Thyroid gland (tissue), 4 donors: ENCODE data around the gene WNT4. TPM values are rescaled to one million over a fixed set of nuclear protein-coding genes. Genes with fewer than 3 reads are reported as not detected.
A peak's percentile ranks its signal among the peaks of the same experiment; 100 is the strongest.

ENCODE experiments used
- DNase-seq, 2 donors: peaks; one replicate each; pipeline ENCODE4 v3.0.0-alpha.2; 2019
- H3K27ac ChIP-seq, 3 donors: fragments of 200-600 bp; sonication (generic); 1 replicate in 2 of 3; 2 replicates in 1 of 3; pipeline ENCODE4 v1.5.1; 2016 to 2019; ENCODE audit warnings: mild to moderate bottlenecking in 1 of 3, moderate library complexity in 1 of 3
- H3K27me3 ChIP-seq: fragments of 200-600 bp; sonication (generic); one replicate; pipeline ENCODE4 v1.5.1; 2019
- H3K36me3 ChIP-seq, 2 donors: fragments of 200-600 bp; sonication (generic); one replicate each; pipeline ENCODE4 v1.5.1; 2016 to 2019
- H3K4me1 ChIP-seq, 2 donors: fragments of 200-600 bp; sonication (generic); one replicate each; pipeline ENCODE4 v1.5.1; 2017 to 2019
- H3K4me3 ChIP-seq, 3 donors: fragments of 200-600 bp; sonication (generic); replicated peaks in 1 of 3; 1 replicate in 2 of 3; 2 replicates in 1 of 3; pipeline ENCODE4 v1.5.1; 2016; ENCODE audit warnings: mild to moderate bottlenecking in 1 of 3
- H3K9me3 ChIP-seq: fragments of 200-600 bp; sonication (generic); one replicate; pipeline ENCODE4 v1.5.1; 2017
- CTCF ChIP-seq, 6 experiments: fragments of 200-600 bp in 3 of 6; fragments of 450-650 bp in 3 of 6; sonication (generic) in 3 of 6; IDR thresholded peaks; one replicate each; pipeline ENCODE4 v1.5.1; 2016 to 2019; ENCODE audit warnings: antibody characterized with exemption in 6 of 6, mild to moderate bottlenecking in 2 of 6, inconsistent platforms in 1 of 6, moderate library complexity in 1 of 6
- POLR2A ChIP-seq, 2 donors: fragments of 450-650 bp; IDR thresholded peaks; one replicate each; pipeline ENCODE4 v1.6.1; 2017; ENCODE audit warnings: antibody characterized with exemption in 2 of 2, mild to moderate bottlenecking in 2 of 2, moderate library complexity in 1 of 2
- WGBS, 2 donors: methylation state at CpG; one replicate each; pipeline ENCODE4 v1.1.5; 2017; 5-methylcytosine and 5-hydroxymethylcytosine counted together
- intact Hi-C: fragments of 100-400 bp; cut with DNase I; formaldehyde crosslinking; loops from one replicate; pipeline ENCODE4 v1.15.1; 2023
- total RNA-seq, 4 donors: library from RNA; depleted of rRNA; stranded (reverse); fragments of >200 nt; gene quantifications; one replicate each; pipeline ENCODE4 v1.2.3, GENCODE V29; 2016

Gene WNT4
- total RNA-seq, 4 donors from 2014 or later, result 0.29 to 3.0 (median 0.43) TPM

- H3K27ac ChIP-seq, result no peak overlapping the region
- TF ChIP-seq POLR2A (IDR thresholded peaks at IDR 0.05) (no peak), CTCF (IDR thresholded peaks at IDR 0.05) (no peak)
- intact Hi-C loops, result no loop called here
- 90 to 96% methylated on average over 3 of the region's 3 CpGs for WGBS, 2 donors
- no peak overlapping the region for H3K4me3 ChIP-seq
- no peak for DNase-seq
- no peaks in the 10 kb centered on the region for H3K36me3 ChIP-seq
- H3K4me1 ChIP-seq, result peaks cover 15 to 21% of the 10 kb centered on the region in 2 donors
- H3K27me3 ChIP-seq, result no peaks in the 10 kb centered on the region
- H3K9me3 ChIP-seq, result no peaks in the 10 kb centered on the region
Observed at GRCh38 chr1:22188436-22188835, 45.5 kb upstream of the WNT4 start.

GRCh38 chr1:22186311-22186710 lies 43.4 kb upstream of the WNT4 start:
- Histone ChIP-seq H3K27ac (peak overlapping the region in 1 of 3 donors; percentile 33), H3K9me3 (no peaks in the 10 kb centered on the region), H3K4me1 (peaks cover 15 to 21% of the 10 kb centered on the region in 2 donors), H3K4me3 (no peak overlapping the region), H3K36me3 (no peaks in the 10 kb centered on the region), H3K27me3 (no peaks in the 10 kb centered on the region)
- TF ChIP-seq POLR2A (IDR thresholded peaks at IDR 0.05) (no peak), CTCF (IDR thresholded peaks at IDR 0.05) (no peak)
- DNase-seq, result peak; percentile 61 to 67
- WGBS, 2 donors, result 36 to 52% methylated on average over 7 of the region's 7 CpGs
- intact Hi-C loops, result no loop called here

GRCh38 chr1:22184892-22185612 lies 42.2 kb upstream of the WNT4 start:
- intact Hi-C loops, result no loop called here
- Histone ChIP-seq H3K4me3 (no peak overlapping the region), H3K36me3 (no peaks in the 10 kb centered on the region), H3K4me1 (peaks cover 15 to 21% of the 10 kb centered on the region in 2 donors), H3K27ac (peak overlapping the region in 1 of 3 donors; percentile 33), H3K9me3 (no peaks in the 10 kb centered on the region), H3K27me3 (no peaks in the 10 kb centered on the region)
- 19 to 24% methylated on average over 14 to 16 of the region's 21 CpGs for WGBS, 2 donors
- TF ChIP-seq POLR2A (IDR thresholded peaks at IDR 0.05), result no peak
- no peak for TF ChIP-seq CTCF (IDR thresholded peaks at IDR 0.05)
- DNase-seq, result peak; percentile 74 to 81

- TF ChIP-seq CTCF (IDR thresholded peaks at IDR 0.05), result no peak
- no peak for TF ChIP-seq POLR2A (IDR thresholded peaks at IDR 0.05)
- H3K4me3 ChIP-seq, result no peak overlapping the region
- DNase-seq, result no peak
- no peak overlapping the region for H3K27ac ChIP-seq
- intact Hi-C loops, result no loop called here
- H3K27me3 ChIP-seq, result no peaks in the 10 kb centered on the region
- H3K4me1 ChIP-seq, result peaks cover 15 to 21% of the 10 kb centered on the region in 2 donors
- no peaks in the 10 kb centered on the region for H3K9me3 ChIP-seq
- no peaks in the 10 kb centered on the region for H3K36me3 ChIP-seq
- WGBS, 2 donors, result 37 to 48% methylated on average over 1 of the region's 1 CpG
Observed at GRCh38 chr1:22184454-22184853, 41.6 kb upstream of the WNT4 start.

GRCh38 chr1:22182715-22183114 lies 39.8 kb upstream of the WNT4 start:
- DNase-seq, result no peak
- Histone ChIP-seq H3K4me1 (peaks cover 15 to 21% of the 10 kb centered on the region in 2 donors), H3K27me3 (no peaks in the 10 kb centered on the region), H3K27ac (no peak overlapping the region), H3K4me3 (no peak overlapping the region), H3K9me3 (no peaks in the 10 kb centered on the region), H3K36me3 (no peaks in the 10 kb centered on the region)
- TF ChIP-seq POLR2A (IDR thresholded peaks at IDR 0.05), result no peak
- no peak for TF ChIP-seq CTCF (IDR thresholded peaks at IDR 0.05)
- intact Hi-C loops, result no loop called here
- 74 to 76% methylated on average over 10 to 11 of the region's 11 CpGs for WGBS, 2 donors
